CD14-positive monocyte (primary cell): ENCODE results near the gene DSG3. TPM values are rescaled to one million over a fixed set of nuclear protein-coding genes. Genes with fewer than 3 reads are reported as not detected.

Experiments used
- DNase-seq, 3 donors: peaks; one replicate each; pipeline ENCODE4 v3.0.0-alpha.2; 2011 to 2022
- H2AFZ ChIP-seq: 2 replicates; pipeline ENCODE4 v1.6.0; 2012; ENCODE audit warnings: mild to moderate bottlenecking, low read depth, low read length, inconsistent platforms; ENCODE audit not compliant: insufficient read depth, poor library complexity, severe bottlenecking
- H3K27ac ChIP-seq, 2 donors: 1 replicate in 1 of 2; 2 replicates in 1 of 2; pipeline ENCODE4 v1.5.1; 2012 to 2013; ENCODE audit warnings: low read length in 2 of 2, control low read depth in 1 of 2, inconsistent platforms in 1 of 2, low read depth in 1 of 2, mild to moderate bottlenecking in 1 of 2
- H3K27me3 ChIP-seq, 2 donors: one replicate each; pipeline versions ENCODE4 v1.6.0 to v1.6.1; 2011 to 2013; ENCODE audit warnings: low read length in 2 of 2; ENCODE audit not compliant: control insufficient read depth in 2 of 2, insufficient read depth in 2 of 2
- H3K36me3 ChIP-seq, 2 donors: replicated peaks in 1 of 2; 1 replicate in 1 of 2; 2 replicates in 1 of 2; pipeline versions ENCODE4 v1.5.1 to v1.6.1; 2012 to 2013; ENCODE audit warnings: low read length in 2 of 2, control low read depth in 1 of 2, inconsistent platforms in 1 of 2, mild to moderate bottlenecking in 1 of 2; ENCODE audit not compliant: insufficient read depth in 2 of 2, control insufficient read depth in 1 of 2
- H3K4me1 ChIP-seq, 2 donors: 1 replicate in 1 of 2; 2 replicates in 1 of 2; pipeline versions ENCODE4 v1.5.1 to v1.6.1; 2012 to 2013; ENCODE audit warnings: low read length in 2 of 2, control low read depth in 1 of 2, inconsistent platforms in 1 of 2, mild to moderate bottlenecking in 1 of 2, moderate library complexity in 1 of 2; ENCODE audit not compliant: insufficient read depth in 2 of 2, control insufficient read depth in 1 of 2
- H3K4me2 ChIP-seq: replicated peaks from 2 replicates; pipeline ENCODE3; 2012; ENCODE audit warnings: low read length, moderate library complexity, mild to moderate bottlenecking; ENCODE audit not compliant: poor library complexity, severe bottlenecking; ENCODE audit errors: extremely low read depth
- H3K4me3 ChIP-seq, 3 experiments: fragments of 200-600 bp in 1 of 3; sonication (generic) in 1 of 3; replicated peaks in 1 of 3; 1 replicate in 2 of 3; 2 replicates in 1 of 3; pipeline ENCODE4 v1.5.1; 2011 to 2013; ENCODE audit warnings: low read length in 3 of 3, mild to moderate bottlenecking in 3 of 3, control low read depth in 2 of 3, low read depth in 2 of 3, inconsistent platforms in 1 of 3, moderate library complexity in 1 of 3
- H3K79me2 ChIP-seq: 2 replicates; pipeline ENCODE4 v1.6.0; 2012; ENCODE audit warnings: mild to moderate bottlenecking, control low read depth, inconsistent platforms, low read length, moderate library complexity; ENCODE audit not compliant: insufficient read depth
- H3K9ac ChIP-seq: 2 replicates; pipeline ENCODE4 v1.6.0; 2017; ENCODE audit warnings: low read length, mild to moderate bottlenecking; ENCODE audit not compliant: insufficient read depth, poor library complexity, severe bottlenecking
- H3K9me3 ChIP-seq, 2 donors: replicated peaks in 1 of 2; 1 replicate in 1 of 2; 2 replicates in 1 of 2; pipeline versions ENCODE4 v1.5.1 to v1.6.1; 2012 to 2013; ENCODE audit warnings: low read length in 2 of 2, control low read depth in 1 of 2; ENCODE audit not compliant: control insufficient read depth in 1 of 2, insufficient read depth in 1 of 2
- H4K20me1 ChIP-seq: 2 replicates; pipeline ENCODE4 v1.6.0; 2012; ENCODE audit warnings: mild to moderate bottlenecking, low read length, control low read depth, moderate library complexity; ENCODE audit not compliant: insufficient read depth
- H3K27ac Mint-ChIP-seq, 7 donors: one replicate each; pipeline ENCODE4 v1.8.0; 2020; ENCODE audit warnings: mild to moderate bottlenecking in 7 of 7, mixed read lengths in 7 of 7, moderate library complexity in 6 of 7, inconsistent platforms in 2 of 7
- H3K27me3 Mint-ChIP-seq, 3 donors: one replicate each; pipeline ENCODE4 v1.8.0; 2021 to 2022; ENCODE audit warnings: low read depth in 3 of 3, mild to moderate bottlenecking in 3 of 3, mixed read lengths in 3 of 3, moderate library complexity in 3 of 3, inconsistent platforms in 1 of 3
- H3K36me3 Mint-ChIP-seq, 2 donors: one replicate each; pipeline ENCODE4 v1.8.0; 2020; ENCODE audit warnings: mixed read lengths in 2 of 2, inconsistent platforms in 1 of 2, mild to moderate bottlenecking in 1 of 2
- H3K4me1 Mint-ChIP-seq: one replicate; pipeline ENCODE4 v1.8.0; 2020; ENCODE audit warnings: mild to moderate bottlenecking, mixed read lengths
- H3K4me3 Mint-ChIP-seq, 2 donors: one replicate each; pipeline ENCODE4 v1.8.0; 2020; ENCODE audit warnings: mild to moderate bottlenecking in 2 of 2, mixed read lengths in 2 of 2, moderate library complexity in 1 of 2
- H3K9me3 Mint-ChIP-seq, 7 donors: one replicate each; pipeline ENCODE4 v1.8.0; 2020 to 2022; ENCODE audit warnings: mixed read lengths in 7 of 7, mild to moderate bottlenecking in 6 of 7, moderate library complexity in 6 of 7, inconsistent platforms in 2 of 7
- WGBS: methylation state at CpG from one replicate; pipeline ENCODE4 v1.1.5; 2013; ENCODE audit warnings: missing lambda C conversion rate; ENCODE audit not compliant: insufficient coverage; 5-methylcytosine and 5-hydroxymethylcytosine counted together
- intact Hi-C, 2 donors: fragments of 100-400 bp; cut with micrococcal nuclease; formaldehyde crosslinking; loops; one replicate each; pipeline versions ENCODE4 v1.15.0 to v1.15.1; 2023
- polyA plus RNA-seq, 3 donors: library from polyadenylated mRNA; depleted of rRNA in 1 of 3; unstranded in 2 of 3; stranded (reverse) in 1 of 3; fragments of 300-500 nt in 2 of 3; fragments of >200 nt in 1 of 3; fragmentation: Illumina TruSeq in 2 of 3; gene quantifications; 1 replicate in 2 of 3; 2 replicates in 1 of 3; pipeline ENCODE4 v1.2.3, GENCODE V29; 2012 to 2021
- TF ChIP-seq, protein P1 (sequence below): fragments of 200-600 bp; IDR thresholded peaks from one replicate; pipeline ENCODE4 v1.8.0; 2022; ENCODE audit warnings: antibody characterized with exemption, mild to moderate bottlenecking

Gene DSG3
- polyA plus RNA-seq, 3 donors = not detected

DNA sequence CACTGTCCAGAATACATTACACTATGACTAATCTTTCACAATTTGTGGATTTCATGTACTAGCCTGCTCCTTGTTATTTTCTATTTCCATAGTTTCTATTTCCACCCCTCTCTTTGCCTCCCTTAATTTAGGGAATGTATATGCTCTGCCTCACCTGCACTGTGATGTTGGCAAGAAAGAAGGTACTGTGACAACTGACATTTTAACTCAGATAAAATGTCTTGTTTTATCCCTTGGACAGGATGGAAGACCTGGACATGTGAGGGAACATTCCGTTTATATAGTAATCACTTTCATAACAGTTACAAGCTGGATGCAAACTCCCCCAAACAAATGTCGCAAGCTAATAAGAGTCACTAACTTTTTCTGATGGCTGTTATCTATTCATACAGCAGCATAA is 21.5 kb upstream of the DSG3 start:
- Histone ChIP-seq H3K79me2 (no peaks in the 10 kb centered on the region), H3K27ac (no peak overlapping the region), H3K9me3 (no peaks in the 10 kb centered on the region), H3K36me3 (no peaks in the 10 kb centered on the region), H3K9ac (no peak overlapping the region), H3K4me3 (no peak overlapping the region), H3K4me2 (no peak overlapping the region), H2AFZ (no peak overlapping the region), H3K27me3 (no peaks in the 10 kb centered on the region), H4K20me1 (no peaks in the 10 kb centered on the region), H3K4me1 (no peaks in the 10 kb centered on the region)
- intact Hi-C loops = no loop called here
- Mint-ChIP-seq H3K36me3 (no peaks in the 10 kb centered on the region), H3K9me3 (peaks cover 0 to 5% (median 0%) of the 10 kb centered on the region in 7 donors), H3K4me1 (peaks cover 1% of the 10 kb centered on the region), H3K4me3 (no peak overlapping the region), H3K27ac (no peak overlapping the region), H3K27me3 (peaks cover 0 to 2% (median 2%) of the 10 kb centered on the region in 3 donors)
- no peak for DNase-seq
- TF ChIP-seq, protein P1, sequence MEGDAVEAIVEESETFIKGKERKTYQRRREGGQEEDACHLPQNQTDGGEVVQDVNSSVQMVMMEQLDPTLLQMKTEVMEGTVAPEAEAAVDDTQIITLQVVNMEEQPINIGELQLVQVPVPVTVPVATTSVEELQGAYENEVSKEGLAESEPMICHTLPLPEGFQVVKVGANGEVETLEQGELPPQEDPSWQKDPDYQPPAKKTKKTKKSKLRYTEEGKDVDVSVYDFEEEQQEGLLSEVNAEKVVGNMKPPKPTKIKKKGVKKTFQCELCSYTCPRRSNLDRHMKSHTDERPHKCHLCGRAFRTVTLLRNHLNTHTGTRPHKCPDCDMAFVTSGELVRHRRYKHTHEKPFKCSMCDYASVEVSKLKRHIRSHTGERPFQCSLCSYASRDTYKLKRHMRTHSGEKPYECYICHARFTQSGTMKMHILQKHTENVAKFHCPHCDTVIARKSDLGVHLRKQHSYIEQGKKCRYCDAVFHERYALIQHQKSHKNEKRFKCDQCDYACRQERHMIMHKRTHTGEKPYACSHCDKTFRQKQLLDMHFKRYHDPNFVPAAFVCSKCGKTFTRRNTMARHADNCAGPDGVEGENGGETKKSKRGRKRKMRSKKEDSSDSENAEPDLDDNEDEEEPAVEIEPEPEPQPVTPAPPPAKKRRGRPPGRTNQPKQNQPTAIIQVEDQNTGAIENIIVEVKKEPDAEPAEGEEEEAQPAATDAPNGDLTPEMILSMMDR = no peak
- WGBS = 100% methylated on average over 1 of the region's 2 CpGs

DNA sequence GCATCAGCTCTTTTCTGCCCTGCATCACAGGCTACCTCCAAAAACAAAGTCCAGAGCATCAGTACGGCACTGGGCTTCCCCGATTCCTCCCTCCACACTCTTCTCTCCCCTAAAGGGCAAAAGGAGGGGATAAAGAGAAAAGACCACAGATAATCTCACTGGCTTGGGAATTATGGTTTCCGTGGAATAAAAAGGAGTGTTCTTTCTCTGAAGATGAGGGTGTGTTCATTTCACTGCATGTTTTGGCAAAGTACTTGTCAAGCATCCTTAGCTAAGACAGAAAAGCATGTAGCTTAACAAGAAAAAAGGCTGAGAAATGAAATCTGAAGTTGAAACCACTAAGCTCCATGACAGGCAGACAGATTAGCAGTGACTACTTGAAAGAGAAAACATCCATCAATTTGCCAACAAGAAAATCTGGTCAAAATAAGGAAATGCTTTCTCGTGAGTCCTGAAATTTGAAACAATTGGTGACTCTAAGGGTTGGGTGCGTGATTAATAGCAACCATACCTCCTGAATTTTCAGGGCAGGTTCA is 20.6 kb upstream of the DSG3 start:
- H3K36me3 ChIP-seq = no peaks in the 10 kb centered on the region
- no peak overlapping the region for H3K4me3 ChIP-seq
- H3K4me3 Mint-ChIP-seq = no peak overlapping the region
- H3K27me3 ChIP-seq = no peaks in the 10 kb centered on the region
- H3K4me2 ChIP-seq = no peak overlapping the region
- peaks cover 1% of the 10 kb centered on the region for H3K4me1 Mint-ChIP-seq
- peaks cover 1 to 2% (median 2%) of the 10 kb centered on the region in 3 donors for H3K27me3 Mint-ChIP-seq
- no peaks in the 10 kb centered on the region for H3K36me3 Mint-ChIP-seq
- no peaks in the 10 kb centered on the region for H3K9me3 ChIP-seq
- no peak for DNase-seq
- no peak overlapping the region for H2AFZ ChIP-seq
- no peak overlapping the region for H3K27ac ChIP-seq
- H3K4me1 ChIP-seq = no peaks in the 10 kb centered on the region
- no peak overlapping the region for H3K9ac ChIP-seq
- intact Hi-C loops = no loop called here
- peaks cover 0 to 5% (median 0%) of the 10 kb centered on the region in 7 donors for H3K9me3 Mint-ChIP-seq
- 81% methylated on average over 3 of the region's 5 CpGs for WGBS
- H3K27ac Mint-ChIP-seq = peak overlapping the region in 1 of 7 donors; percentile 17
- H4K20me1 ChIP-seq = no peaks in the 10 kb centered on the region
- H3K79me2 ChIP-seq = no peaks in the 10 kb centered on the region
- TF ChIP-seq, protein P1 = no peak
